ENCODE data around the gene MGRN1. TPM values are rescaled to one million over a fixed set of nuclear protein-coding genes. Genes with fewer than 3 reads are reported as not detected.

The MGRN1 gene
- total RNA-seq, 1 experiment from 2014 or later = 72.3 TPM

DNA sequence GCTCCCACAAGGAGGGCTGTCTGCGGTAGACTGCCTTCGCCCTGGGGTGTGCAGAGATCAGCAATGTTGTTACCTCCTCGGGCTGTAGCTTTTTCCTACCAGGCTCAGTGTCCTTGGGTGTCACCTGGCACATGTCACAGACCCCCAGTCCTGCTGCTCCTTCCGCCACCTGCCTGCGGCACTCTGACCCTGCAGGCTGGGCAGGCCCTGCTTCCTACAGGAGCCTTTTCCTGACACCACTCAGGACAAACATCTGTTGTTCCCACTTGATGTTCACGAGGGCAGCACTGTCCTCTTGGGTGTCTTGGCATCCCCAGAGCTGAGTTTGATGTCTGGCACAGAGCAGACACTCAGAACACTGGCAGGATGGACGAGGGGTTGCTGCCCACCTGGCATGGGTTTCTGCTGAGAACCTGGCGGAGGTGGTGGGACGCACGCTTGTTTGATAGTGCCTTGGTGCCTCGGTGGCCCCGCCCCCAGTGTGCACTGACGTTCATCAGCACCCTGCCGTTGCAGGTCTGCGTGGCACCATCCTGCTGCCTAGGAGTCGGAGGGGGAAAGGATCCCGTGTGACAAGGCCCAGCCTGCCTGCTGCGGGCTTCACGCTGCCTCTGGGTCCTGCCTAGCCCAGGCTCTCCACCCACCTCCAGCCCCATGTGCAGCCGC, 42.0 kb downstream of the MGRN1 start:
- Mint-ChIP-seq H3K27ac (ENCODE audit: unreplicated experiment) (no peak overlapping the region), H3K9me3 (ENCODE audit: unreplicated experiment) (no peaks in the 10 kb centered on the region), H3K4me1 (ENCODE audit: low read depth, unreplicated experiment) (no peaks in the 10 kb centered on the region), H3K4me3 (ENCODE audit: unreplicated experiment) (no peak overlapping the region), H3K27me3 (ENCODE audit: insufficient read depth, unreplicated experiment) (no peaks in the 10 kb centered on the region), H3K36me3 (ENCODE audit: insufficient read depth, unreplicated experiment) (peaks cover 27% of the 10 kb centered on the region)
- BruUV-seq (replicated peaks) = no TSS peak
- H3K9me3 ChIP-seq = no peaks in the 10 kb centered on the region
- DNase-seq = no peak
- H3K36me3 ChIP-seq (ENCODE audit: control insufficient read depth, insufficient read depth, low read length) = peaks cover 1% of the 10 kb centered on the region; the same call in 1 of the 2 replicates
- H3K4me3 ChIP-seq (ENCODE audit: low read depth, low read length) = no peak overlapping the region
- no peaks in the 10 kb centered on the region for H3K27me3 ChIP-seq (replicated peaks; ENCODE audit: control insufficient read depth, insufficient read depth, low read length)
- peaks cover 13% of the 10 kb centered on the region; the same call in 1 of the 2 replicates for H3K4me1 ChIP-seq
- ChIA-PET POLR2A (no interaction called here), CTCF (interaction anchor here (0.6 kb wide), 1 partner anchor 48 kb away, joined by 3 read pairs; no protein-coding TSS in a partner anchor)
- intact Hi-C loops (cut with micrococcal nuclease; ENCODE audit: unreplicated experiment) = no loop called here
- TF ChIP-seq, protein P1, sequence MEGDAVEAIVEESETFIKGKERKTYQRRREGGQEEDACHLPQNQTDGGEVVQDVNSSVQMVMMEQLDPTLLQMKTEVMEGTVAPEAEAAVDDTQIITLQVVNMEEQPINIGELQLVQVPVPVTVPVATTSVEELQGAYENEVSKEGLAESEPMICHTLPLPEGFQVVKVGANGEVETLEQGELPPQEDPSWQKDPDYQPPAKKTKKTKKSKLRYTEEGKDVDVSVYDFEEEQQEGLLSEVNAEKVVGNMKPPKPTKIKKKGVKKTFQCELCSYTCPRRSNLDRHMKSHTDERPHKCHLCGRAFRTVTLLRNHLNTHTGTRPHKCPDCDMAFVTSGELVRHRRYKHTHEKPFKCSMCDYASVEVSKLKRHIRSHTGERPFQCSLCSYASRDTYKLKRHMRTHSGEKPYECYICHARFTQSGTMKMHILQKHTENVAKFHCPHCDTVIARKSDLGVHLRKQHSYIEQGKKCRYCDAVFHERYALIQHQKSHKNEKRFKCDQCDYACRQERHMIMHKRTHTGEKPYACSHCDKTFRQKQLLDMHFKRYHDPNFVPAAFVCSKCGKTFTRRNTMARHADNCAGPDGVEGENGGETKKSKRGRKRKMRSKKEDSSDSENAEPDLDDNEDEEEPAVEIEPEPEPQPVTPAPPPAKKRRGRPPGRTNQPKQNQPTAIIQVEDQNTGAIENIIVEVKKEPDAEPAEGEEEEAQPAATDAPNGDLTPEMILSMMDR (IDR thresholded peaks at IDR 0.05; ENCODE audit: insufficient read depth in 1 of 2, low read depth in 1 of 2, low read length in 1 of 2, severe bottlenecking in 1 of 2, unreplicated experiment in 1 of 2) = no peak

DNA sequence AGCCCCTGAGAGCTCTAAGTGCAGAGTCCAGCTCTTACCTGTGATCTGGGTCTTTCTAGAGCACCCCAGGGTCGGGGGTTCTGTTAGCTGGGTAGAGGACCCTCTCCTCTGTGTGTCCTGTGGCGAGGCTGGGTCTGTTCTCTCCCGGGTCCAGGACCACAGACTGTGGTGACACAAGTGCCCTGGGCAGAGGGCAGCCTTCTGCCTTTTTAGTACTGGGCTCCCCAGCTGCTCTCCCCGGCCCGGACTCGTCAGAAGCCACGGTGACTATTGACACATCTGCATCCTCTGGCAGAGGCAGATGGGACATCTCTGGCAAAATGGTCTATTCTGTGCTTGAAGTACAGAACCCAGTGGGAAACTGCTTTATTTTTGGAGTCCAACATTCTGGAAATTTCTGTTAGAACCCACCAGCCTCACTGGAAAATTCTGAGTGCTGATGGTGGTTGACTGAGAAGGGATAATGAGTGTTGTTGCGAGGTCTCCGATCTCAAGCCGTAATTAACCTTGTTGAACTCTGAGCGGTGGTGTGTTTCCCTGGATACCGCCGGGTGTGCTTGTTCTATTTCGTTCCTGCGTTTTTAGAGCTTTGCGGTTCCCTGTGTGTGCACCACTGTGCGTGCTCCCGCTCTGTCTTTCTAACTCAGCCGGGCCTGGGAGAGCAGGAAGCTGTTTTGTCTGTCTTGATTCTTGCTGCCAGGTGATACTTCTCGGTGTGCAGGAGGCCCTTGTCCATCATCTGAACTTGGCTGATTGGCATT, 42.8 kb downstream of the MGRN1 start:
- no peak for DNase-seq
- peaks cover 27% of the 10 kb centered on the region for H3K36me3 Mint-ChIP-seq (ENCODE audit: insufficient read depth, unreplicated experiment)
- Histone ChIP-seq H3K4me3 (ENCODE audit: low read depth, low read length) (no peak overlapping the region), H3K27me3 (replicated peaks; ENCODE audit: control insufficient read depth, insufficient read depth, low read length) (no peaks in the 10 kb centered on the region), H3K4me1 (peaks cover 13% of the 10 kb centered on the region; the same call in 1 of the 2 replicates), H3K36me3 (ENCODE audit: control insufficient read depth, insufficient read depth, low read length) (peaks cover 1% of the 10 kb centered on the region; the same call in 1 of the 2 replicates), H3K9me3 (no peaks in the 10 kb centered on the region)
- H3K9me3 Mint-ChIP-seq (ENCODE audit: unreplicated experiment) = no peaks in the 10 kb centered on the region
- no TSS peak for BruUV-seq (replicated peaks)
- ChIA-PET POLR2A (no interaction called here), CTCF (no interaction called here)
- TF ChIP-seq, protein P1 (IDR thresholded peaks at IDR 0.05; ENCODE audit: insufficient read depth in 1 of 2, low read depth in 1 of 2, low read length in 1 of 2, severe bottlenecking in 1 of 2, unreplicated experiment in 1 of 2) = no peak
- no peaks in the 10 kb centered on the region for H3K4me1 Mint-ChIP-seq (ENCODE audit: low read depth, unreplicated experiment)
- H3K27ac Mint-ChIP-seq (ENCODE audit: unreplicated experiment) = no peak overlapping the region
- no peaks in the 10 kb centered on the region for H3K27me3 Mint-ChIP-seq (ENCODE audit: insufficient read depth, unreplicated experiment)
- H3K4me3 Mint-ChIP-seq (ENCODE audit: unreplicated experiment) = no peak overlapping the region
- intact Hi-C loops (cut with micrococcal nuclease; ENCODE audit: unreplicated experiment) = no loop called here

DNA sequence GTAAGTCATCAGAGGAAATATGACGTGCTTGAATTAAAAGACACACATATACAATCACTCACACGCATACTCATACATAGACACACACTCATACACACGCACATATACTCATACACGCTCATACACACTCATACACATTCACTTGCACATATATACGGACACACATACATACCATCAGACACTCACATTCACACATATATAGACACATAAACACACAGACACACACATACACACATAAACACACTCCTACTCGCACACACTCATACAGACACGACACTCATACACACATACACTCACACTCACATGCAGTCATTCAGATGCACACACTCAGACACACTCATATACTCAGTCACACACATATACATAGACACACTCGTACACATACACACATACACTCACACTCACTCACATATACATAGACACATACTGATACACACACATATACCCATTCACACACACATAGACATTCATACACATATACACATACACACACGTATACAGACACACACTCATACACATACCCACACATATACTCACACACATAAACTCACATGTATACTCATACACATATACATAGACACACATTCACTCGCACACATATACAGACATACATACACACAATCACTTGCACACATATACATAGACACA, 43.8 kb downstream of the MGRN1 start:
- CTCF ChIA-PET = no interaction called here
- Histone ChIP-seq H3K27me3 (replicated peaks; ENCODE audit: control insufficient read depth, insufficient read depth, low read length) (no peaks in the 10 kb centered on the region), H3K4me3 (ENCODE audit: low read depth, low read length) (no peak overlapping the region), H3K36me3 (ENCODE audit: control insufficient read depth, insufficient read depth, low read length) (peaks cover 1% of the 10 kb centered on the region; the same call in 1 of the 2 replicates), H3K4me1 (peaks cover 13% of the 10 kb centered on the region; the same call in 1 of the 2 replicates), H3K9me3 (no peaks in the 10 kb centered on the region)
- POLR2A ChIA-PET = interaction anchor here (0.6 kb wide), 1 partner anchor 50 kb away, joined by 3 read pairs; no protein-coding TSS in a partner anchor
- intact Hi-C loops (cut with micrococcal nuclease; ENCODE audit: unreplicated experiment) = no loop called here
- Mint-ChIP-seq H3K4me3 (ENCODE audit: unreplicated experiment) (no peak overlapping the region), H3K4me1 (ENCODE audit: low read depth, unreplicated experiment) (no peaks in the 10 kb centered on the region), H3K27me3 (ENCODE audit: insufficient read depth, unreplicated experiment) (no peaks in the 10 kb centered on the region), H3K36me3 (ENCODE audit: insufficient read depth, unreplicated experiment) (peaks cover 29% of the 10 kb centered on the region), H3K9me3 (ENCODE audit: unreplicated experiment) (no peaks in the 10 kb centered on the region), H3K27ac (ENCODE audit: unreplicated experiment) (no peak overlapping the region)
- BruUV-seq (replicated peaks) = TSS peak; percentile 37
- TF ChIP-seq, protein P1 (IDR thresholded peaks at IDR 0.05; ENCODE audit: insufficient read depth in 1 of 2, low read depth in 1 of 2, low read length in 1 of 2, severe bottlenecking in 1 of 2, unreplicated experiment in 1 of 2) = no peak
- no peak for DNase-seq
